Stomach (tissue), 4 donors: Measurements from ENCODE around the gene CARS1.

Source experiments
- POLR2A ChIP-seq, 4 donors: fragments of 450-650 bp; IDR thresholded peaks; one replicate each; pipeline ENCODE4 v1.6.1; 2016; ENCODE audit warnings: antibody characterized with exemption in 4 of 4, control low read depth in 2 of 4, mild to moderate bottlenecking in 1 of 4, moderate library complexity in 1 of 4
- TF ChIP-seq, protein P1 (sequence below), 7 experiments: fragments of 450-650 bp in 4 of 7; fragments of 200-600 bp in 3 of 7; sonication (generic) in 3 of 7; IDR thresholded peaks; one replicate each; pipeline ENCODE4 v1.5.1; 2016 to 2019; ENCODE audit warnings: antibody characterized with exemption in 7 of 7, control low read depth in 2 of 7, mild to moderate bottlenecking in 1 of 7

GRCh38 chr11:3041699-3042441 is 15.4 kb downstream of the CARS1 start:
- TF ChIP-seq POLR2A (IDR thresholded peaks at IDR 0.05) = no peak
- TF ChIP-seq, protein P1, sequence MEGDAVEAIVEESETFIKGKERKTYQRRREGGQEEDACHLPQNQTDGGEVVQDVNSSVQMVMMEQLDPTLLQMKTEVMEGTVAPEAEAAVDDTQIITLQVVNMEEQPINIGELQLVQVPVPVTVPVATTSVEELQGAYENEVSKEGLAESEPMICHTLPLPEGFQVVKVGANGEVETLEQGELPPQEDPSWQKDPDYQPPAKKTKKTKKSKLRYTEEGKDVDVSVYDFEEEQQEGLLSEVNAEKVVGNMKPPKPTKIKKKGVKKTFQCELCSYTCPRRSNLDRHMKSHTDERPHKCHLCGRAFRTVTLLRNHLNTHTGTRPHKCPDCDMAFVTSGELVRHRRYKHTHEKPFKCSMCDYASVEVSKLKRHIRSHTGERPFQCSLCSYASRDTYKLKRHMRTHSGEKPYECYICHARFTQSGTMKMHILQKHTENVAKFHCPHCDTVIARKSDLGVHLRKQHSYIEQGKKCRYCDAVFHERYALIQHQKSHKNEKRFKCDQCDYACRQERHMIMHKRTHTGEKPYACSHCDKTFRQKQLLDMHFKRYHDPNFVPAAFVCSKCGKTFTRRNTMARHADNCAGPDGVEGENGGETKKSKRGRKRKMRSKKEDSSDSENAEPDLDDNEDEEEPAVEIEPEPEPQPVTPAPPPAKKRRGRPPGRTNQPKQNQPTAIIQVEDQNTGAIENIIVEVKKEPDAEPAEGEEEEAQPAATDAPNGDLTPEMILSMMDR (IDR thresholded peaks at IDR 0.05) = no peak
